DOHH2 (cell line): ENCODE measurements around the gene MRPL34.

Source experiments
- CTCF ChIP-seq: fragments of 200-600 bp; sonication (generic); IDR thresholded peaks from one replicate; pipeline ENCODE4 v1.5.1; 2014; ENCODE audit warnings: antibody characterized with exemption, mild to moderate bottlenecking, low read depth, low read length; ENCODE audit not compliant: poor library complexity, severe bottlenecking
- EZH2phosphoT487 ChIP-seq: fragments of 200-600 bp; sonication (generic); IDR thresholded peaks from 2 replicates; pipeline ENCODE4 v1.6.1; 2017; ENCODE audit warnings: borderline replicate concordance, mild to moderate bottlenecking, antibody characterized with exemption, low read length, moderate library complexity, mixed read lengths

- TF ChIP-seq CTCF, result no peak
- TF ChIP-seq EZH2phosphoT487, result no peak
Measured at GRCh38 chr19:17296976-17297375, 8.7 kb upstream of the MRPL34 start.
